Suprapubic skin (tissue), 3 donors: ENCODE measurements around the gene APRT.

ENCODE experiments used
- CTCF ChIP-seq, 2 donors: fragments of 200-600 bp in 1 of 2; fragments of 450-650 bp in 1 of 2; sonication (generic) in 1 of 2; IDR thresholded peaks; one replicate each; pipeline ENCODE4 v1.5.1; 2016 to 2019; ENCODE audit warnings: antibody characterized with exemption in 2 of 2, mild to moderate bottlenecking in 1 of 2, moderate library complexity in 1 of 2
- EP300 ChIP-seq: sonication (generic); formaldehyde crosslinking; IDR thresholded peaks from one replicate; pipeline ENCODE4 v1.6.1; 2017; ENCODE audit warnings: antibody characterized with exemption

GRCh38 chr16:88859381-88860091, 47.8 kb upstream of the APRT start:
- TF ChIP-seq CTCF (IDR thresholded peaks at IDR 0.05) (no peak), EP300 (no peak)
